DMS 273 (cell line): ENCODE data around the gene HBE1.

Experiments used
- DNase-seq: peaks from one replicate; lab custom pipeline; 2025; ENCODE audit not compliant: unreplicated experiment; lab: John Stamatoyannopoulos, UW

HBE1 gene

DNA sequence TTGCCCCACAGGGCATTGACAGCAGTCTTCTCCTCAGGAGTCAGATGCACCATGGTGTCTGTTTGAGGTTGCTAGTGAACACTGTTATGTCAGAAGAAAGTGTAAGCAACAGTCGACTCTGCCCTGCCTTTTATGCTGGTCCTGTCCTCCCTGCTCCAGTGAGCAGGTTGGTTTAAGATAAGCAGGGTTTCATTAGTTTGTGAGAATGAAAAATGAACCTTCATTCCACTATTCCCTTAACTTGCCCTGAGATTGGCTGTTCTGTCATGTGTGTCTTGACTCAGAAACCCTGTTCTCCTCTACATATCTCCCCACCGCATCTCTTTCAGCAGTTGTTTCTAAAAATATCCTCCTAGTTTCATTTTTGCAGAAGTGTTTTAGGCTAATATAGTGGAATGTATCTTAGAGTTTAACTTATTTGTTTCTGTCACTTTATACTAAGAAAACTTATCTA, 35.3 kb downstream of the HBE1 start, which contains the start of gene HBD:
Gene HBD, minus strand, starts transcription at position 103 of the 454 bp plus-strand sequence. Its CDS starts 50 bp downstream, at position 53.
- DNase-seq = no peak

GRCh38 chr11:5233307-5233706, 36.4 kb downstream of the HBE1 start:
- DNase-seq = no peak

- DNase-seq = no peak
These were observed 36.9 kb downstream of the HBE1 start for GRCh38 chr11:5232821-5233220.

DNA sequence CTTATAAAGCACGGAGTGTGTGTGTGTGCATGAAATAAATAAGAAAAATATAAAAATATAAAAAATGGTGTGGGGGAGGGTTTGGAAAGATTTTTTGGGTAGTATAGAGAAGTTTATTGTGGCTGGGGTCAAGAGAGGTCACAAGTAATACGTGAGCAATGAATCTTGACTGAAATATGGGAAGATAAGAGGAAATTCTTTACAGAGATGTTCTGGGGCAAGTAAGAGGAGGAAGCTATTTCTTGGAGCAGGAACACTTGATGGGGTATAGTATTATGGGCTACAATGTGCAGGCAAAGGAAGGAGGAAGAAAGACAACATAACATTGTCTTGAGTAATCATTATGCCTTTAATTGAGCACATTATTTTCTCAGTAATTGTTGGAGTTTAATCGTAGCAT, 37.6 kb downstream of the HBE1 start:
- no peak for DNase-seq

DNA sequence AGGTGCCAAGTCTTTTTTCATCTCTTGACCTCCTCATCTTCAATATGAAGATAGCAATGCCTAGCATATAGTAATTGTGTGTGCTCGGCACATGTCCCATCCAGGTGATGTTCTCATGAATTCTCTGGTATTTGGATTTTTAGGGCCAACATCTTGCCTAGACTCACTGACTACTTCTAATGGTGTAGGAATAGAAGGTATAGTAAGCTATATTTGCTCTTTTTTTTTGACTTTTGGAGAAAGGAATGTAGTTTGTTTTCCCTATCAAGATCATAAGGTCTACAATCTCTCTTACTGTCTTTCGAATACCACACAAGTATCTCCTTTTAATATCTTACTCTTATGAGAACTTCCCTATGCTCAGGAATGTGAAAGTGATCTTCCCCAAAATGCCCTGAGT, 38.6 kb downstream of the HBE1 start:
- DNase-seq = no peak

DNA sequence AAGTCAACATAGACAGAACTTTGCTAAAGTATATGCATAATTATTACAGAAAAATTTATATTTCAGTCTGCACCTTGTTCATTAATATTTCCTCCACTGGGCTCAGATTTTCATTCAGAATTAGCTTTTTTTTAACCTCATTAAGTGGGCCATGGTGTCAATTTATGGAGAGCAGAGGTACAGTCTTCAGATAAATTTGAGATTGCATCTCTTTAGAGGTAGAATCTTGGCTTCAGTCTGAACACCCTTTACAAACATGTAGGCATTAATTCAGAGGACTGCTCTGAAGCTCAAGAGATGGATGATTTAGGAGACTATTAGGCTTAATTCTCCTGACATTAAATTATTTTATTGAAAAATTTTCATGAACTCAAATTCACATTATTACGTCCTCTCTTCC, 39.5 kb downstream of the HBE1 start:
- DNase-seq = no peak

DNA sequence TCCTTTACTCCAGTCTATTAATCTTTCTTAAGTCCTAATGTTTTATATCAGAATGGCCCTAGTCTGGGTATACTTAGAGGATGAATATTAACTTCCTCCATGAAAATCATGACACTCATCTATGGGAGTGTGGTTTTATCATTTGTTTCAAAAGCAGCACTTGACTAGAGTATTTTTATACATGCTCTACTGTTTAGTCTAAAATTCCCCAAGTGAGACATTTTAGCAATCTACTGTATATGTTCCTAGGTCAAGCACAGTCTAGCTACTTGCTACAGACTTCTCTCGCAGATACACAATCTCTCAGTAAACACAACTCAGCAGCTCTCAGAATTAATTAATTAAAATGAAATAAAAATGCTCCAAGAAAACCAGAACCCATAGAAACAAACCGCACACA, 39.9 kb downstream of the HBE1 start:
- no peak for DNase-seq

GRCh38 chr11:5229356-5229755, 40.4 kb downstream of the HBE1 start:
- no peak for DNase-seq

GRCh38 chr11:5228124-5228523, 41.6 kb downstream of the HBE1 start:
- DNase-seq = no peak

DNA sequence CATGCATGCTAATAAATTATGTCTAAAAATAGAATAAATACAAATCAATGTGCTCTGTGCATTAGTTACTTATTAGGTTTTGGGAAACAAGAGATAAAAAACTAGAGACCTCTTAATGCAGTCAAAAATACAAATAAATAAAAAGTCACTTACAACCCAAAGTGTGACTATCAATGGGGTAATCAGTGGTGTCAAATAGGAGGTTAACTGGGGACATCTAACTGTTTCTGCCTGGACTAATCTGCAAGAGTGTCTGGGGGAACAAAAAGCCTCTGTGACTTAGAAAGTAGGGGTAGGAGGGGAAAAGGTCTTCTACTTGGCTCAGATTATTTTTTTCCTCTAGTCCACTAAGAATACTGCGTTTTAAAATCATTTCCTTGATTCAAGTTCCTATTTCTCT, 42.1 kb downstream of the HBE1 start:
- DNase-seq = no peak

DNA sequence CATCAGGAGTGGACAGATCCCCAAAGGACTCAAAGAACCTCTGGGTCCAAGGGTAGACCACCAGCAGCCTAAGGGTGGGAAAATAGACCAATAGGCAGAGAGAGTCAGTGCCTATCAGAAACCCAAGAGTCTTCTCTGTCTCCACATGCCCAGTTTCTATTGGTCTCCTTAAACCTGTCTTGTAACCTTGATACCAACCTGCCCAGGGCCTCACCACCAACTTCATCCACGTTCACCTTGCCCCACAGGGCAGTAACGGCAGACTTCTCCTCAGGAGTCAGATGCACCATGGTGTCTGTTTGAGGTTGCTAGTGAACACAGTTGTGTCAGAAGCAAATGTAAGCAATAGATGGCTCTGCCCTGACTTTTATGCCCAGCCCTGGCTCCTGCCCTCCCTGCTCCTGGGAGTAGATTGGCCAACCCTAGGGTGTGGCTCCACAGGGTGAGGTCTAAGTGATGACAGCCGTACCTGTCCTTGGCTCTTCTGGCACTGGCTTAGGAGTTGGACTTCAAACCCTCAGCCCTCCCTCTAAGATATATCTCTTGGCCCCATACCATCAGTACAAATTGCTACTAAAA, 42.9 kb downstream of the HBE1 start, which contains the start of gene HBB:
Gene HBB, minus strand, starts transcription at position 340 of the 579 bp plus-strand sequence. Its CDS starts 50 bp downstream, at position 290.
- no peak for DNase-seq

- DNase-seq = no peak
These were observed 44.3 kb downstream of the HBE1 start for GRCh38 chr11:5225480-5225871.

- no peak for DNase-seq
These were observed 44.9 kb downstream of the HBE1 start for GRCh38 chr11:5224538-5225479.

DNA sequence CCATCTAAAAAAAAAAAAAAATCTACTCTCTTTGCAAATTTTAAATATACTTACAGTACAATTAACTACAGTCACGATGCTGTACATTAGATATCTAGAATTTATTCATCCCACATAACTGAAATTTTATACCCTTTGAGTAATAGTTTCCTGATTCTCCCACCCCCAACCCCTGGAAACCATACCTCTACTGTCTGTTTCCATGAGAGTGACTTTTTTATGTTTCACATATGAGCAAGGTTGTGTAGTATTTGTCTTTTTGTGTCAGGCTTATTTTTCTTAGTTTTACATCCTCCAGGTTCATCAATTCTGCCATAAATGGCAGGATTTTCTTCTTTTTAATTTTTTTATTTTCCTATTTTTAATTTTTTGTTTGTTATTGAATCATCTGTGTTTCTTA, 46.1 kb downstream of the HBE1 start:
- DNase-seq = no peak

- no peak for DNase-seq
These were observed 46.6 kb downstream of the HBE1 start for GRCh38 chr11:5223146-5223545.
